Esophagus muscularis mucosa (tissue), 4 donors: ENCODE results near the gene UPF1. TPM values are rescaled to one million over a fixed set of nuclear protein-coding genes. Genes with fewer than 3 reads are reported as not detected.

Experiments
- DNase-seq: peaks from one replicate; pipeline ENCODE4 v3.0.0-alpha.2; 2017; ENCODE audit errors: extremely low spot score
- H3K27ac ChIP-seq, 4 donors: fragments of 200-600 bp; sonication (generic); replicated peaks in 1 of 4; 1 replicate in 3 of 4; 2 replicates in 1 of 4; pipeline ENCODE4 v1.5.1; 2016 to 2019; ENCODE audit warnings: mild to moderate bottlenecking in 1 of 4
- H3K27me3 ChIP-seq, 4 donors: fragments of 200-600 bp; sonication (generic); one replicate each; pipeline versions ENCODE4 v1.5.1 to v1.6.0; 2016 to 2019
- H3K36me3 ChIP-seq, 4 donors: fragments of 200-600 bp; sonication (generic); one replicate each; pipeline ENCODE4 v1.5.1; 2016 to 2019
- H3K4me1 ChIP-seq, 4 donors: fragments of 200-600 bp; sonication (generic); one replicate each; pipeline ENCODE4 v1.5.1; 2016 to 2019
- H3K4me3 ChIP-seq, 4 donors: fragments of 200-600 bp; sonication (generic); 1 replicate in 2 of 4; 2 replicates in 2 of 4; pipeline ENCODE4 v1.5.1; 2016 to 2019; ENCODE audit warnings: mild to moderate bottlenecking in 4 of 4, moderate library complexity in 1 of 4
- H3K9me3 ChIP-seq, 4 donors: fragments of 200-600 bp; sonication (generic); 1 replicate in 3 of 4; 2 replicates in 1 of 4; pipeline ENCODE4 v1.5.1; 2016 to 2019
- CTCF ChIP-seq, 3 experiments: fragments of 200-600 bp in 2 of 3; fragments of 450-650 bp in 1 of 3; sonication (generic) in 2 of 3; IDR thresholded peaks; one replicate each; pipeline ENCODE4 v1.5.1; 2017 to 2019; ENCODE audit warnings: antibody characterized with exemption in 3 of 3, mild to moderate bottlenecking in 2 of 3, moderate library complexity in 1 of 3
- EP300 ChIP-seq: sonication (generic); formaldehyde crosslinking; IDR thresholded peaks from one replicate; pipeline ENCODE4 v1.6.1; 2017; ENCODE audit warnings: antibody characterized with exemption
- POLR2A ChIP-seq: fragments of 450-650 bp; IDR thresholded peaks from one replicate; pipeline ENCODE4 v1.6.1; 2017; ENCODE audit warnings: antibody characterized with exemption, moderate library complexity, mild to moderate bottlenecking, low read depth
- POLR2AphosphoS5 ChIP-seq, 2 donors: sonication (generic); formaldehyde crosslinking; IDR thresholded peaks; one replicate each; pipeline ENCODE4 v1.6.1; 2017; ENCODE audit warnings: antibody characterized with exemption in 2 of 2
- WGBS: methylation state at CpG from one replicate; pipeline ENCODE4 v1.1.5; 2018; 5-methylcytosine and 5-hydroxymethylcytosine counted together
- intact Hi-C: fragments of 100-400 bp; cut with DNase I; formaldehyde crosslinking; loops from one replicate; pipeline ENCODE4 v1.15.1; 2023
- total RNA-seq, 4 donors: library from RNA; depleted of rRNA; stranded (reverse); fragments of >200 nt; gene quantifications; one replicate each; pipeline versions ENCODE4 v1.1.0 to v1.2.1, GENCODE V29; 2016

UPF1 gene
- total RNA-seq, 4 donors from 2014 or later = 54.8 to 116 (median 77.4) TPM

GRCh38 chr19:18883526-18884304, 52.0 kb downstream of the UPF1 start:
- Histone ChIP-seq H3K27ac (no peak overlapping the region), H3K27me3 (no peaks in the 10 kb centered on the region), H3K9me3 (no peaks in the 10 kb centered on the region), H3K4me3 (no peak overlapping the region), H3K4me1 (no peaks in the 10 kb centered on the region), H3K36me3 (peaks cover 0 to 4% (median 0%) of the 10 kb centered on the region in 4 donors)
- 91% methylated on average over 30 of the region's 30 CpGs for WGBS
- no peak for DNase-seq
- TF ChIP-seq POLR2AphosphoS5 (IDR thresholded peaks at IDR 0.05) = no peak
- no peak for TF ChIP-seq CTCF (IDR thresholded peaks at IDR 0.05)
- no peak for TF ChIP-seq EP300
- TF ChIP-seq POLR2A = no peak
- intact Hi-C loops = loop anchor here (10.0 kb wide), 1 partner anchor 121 kb away; no protein-coding TSS in a partner anchor

- DNase-seq = no peak
- Histone ChIP-seq H3K27me3 (no peaks in the 10 kb centered on the region), H3K9me3 (no peaks in the 10 kb centered on the region), H3K36me3 (no peaks in the 10 kb centered on the region), H3K27ac (no peak overlapping the region), H3K4me3 (no peak overlapping the region), H3K4me1 (no peaks in the 10 kb centered on the region)
- WGBS = 91% methylated on average over 4 of the region's 4 CpGs
- intact Hi-C loops = loop anchor here (10.0 kb wide), 1 partner anchor 118 kb away; no protein-coding TSS in a partner anchor
- TF ChIP-seq POLR2AphosphoS5 (IDR thresholded peaks at IDR 0.05) (no peak), EP300 (no peak), CTCF (IDR thresholded peaks at IDR 0.05) (no peak), POLR2A (no peak)
These were observed 55.2 kb downstream of the UPF1 start for GRCh38 chr19:18886972-18887371.

GRCh38 chr19:18889949-18890745, 58.4 kb downstream of the UPF1 start:
- Histone ChIP-seq H3K9me3 (no peaks in the 10 kb centered on the region), H3K36me3 (no peaks in the 10 kb centered on the region), H3K4me3 (no peak overlapping the region), H3K27ac (no peak overlapping the region), H3K27me3 (peaks cover 0 to 27% (median 12%) of the 10 kb centered on the region in 4 donors), H3K4me1 (peaks cover 12 to 17% (median 16%) of the 10 kb centered on the region in 4 donors)
- intact Hi-C loops = loop anchor here (10.0 kb wide), 1 partner anchor 115 kb away; no protein-coding TSS in a partner anchor
- 90% methylated on average over 10 of the region's 10 CpGs for WGBS
- no peak for DNase-seq
- TF ChIP-seq CTCF (IDR thresholded peaks at IDR 0.05) = no peak

GRCh38 chr19:18893587-18894253, 62.0 kb downstream of the UPF1 start:
- intact Hi-C loops = no loop called here
- Histone ChIP-seq H3K27ac (peak overlapping the region in 1 of 4 donors; percentile 67), H3K9me3 (no peaks in the 10 kb centered on the region), H3K4me3 (peak overlapping the region in 2 of 4 donors; percentile 51 to 54), H3K36me3 (peaks cover 0 to 6% (median 2%) of the 10 kb centered on the region in 4 donors), H3K27me3 (peaks cover 0 to 48% (median 16%) of the 10 kb centered on the region in 4 donors), H3K4me1 (peaks cover 24 to 33% (median 27%) of the 10 kb centered on the region in 4 donors)
- no peak for TF ChIP-seq EP300
- no peak for TF ChIP-seq POLR2AphosphoS5 (IDR thresholded peaks at IDR 0.05)
- TF ChIP-seq POLR2A = no peak
- TF ChIP-seq CTCF (IDR thresholded peaks at IDR 0.05) = no peak
- DNase-seq = no peak
- WGBS = 44% methylated on average over 17 of the region's 18 CpGs
